Measurements from ENCODE around the gene STK4.

Gene STK4

DNA sequence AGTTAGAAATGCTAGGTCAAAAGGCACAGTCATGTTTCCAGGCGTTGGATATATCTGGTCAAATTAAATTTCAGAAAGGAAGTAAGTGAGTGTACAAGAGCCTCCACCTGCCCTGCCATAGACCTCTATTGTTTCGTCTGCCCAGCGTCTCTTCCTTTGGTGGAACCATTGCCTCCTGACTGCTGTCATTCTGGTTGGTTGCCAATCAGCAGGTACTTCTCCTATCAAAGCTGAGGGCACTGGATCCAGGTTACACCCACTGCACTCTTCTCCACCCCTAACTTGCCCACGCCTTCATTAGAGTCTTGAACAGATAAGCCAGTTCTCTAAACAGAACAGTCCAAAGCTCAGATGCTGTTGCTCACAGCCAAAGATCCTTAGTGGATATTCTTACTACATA lies 151.3 kb downstream of the STK4 start:
- no peak for DNase-seq

DNA sequence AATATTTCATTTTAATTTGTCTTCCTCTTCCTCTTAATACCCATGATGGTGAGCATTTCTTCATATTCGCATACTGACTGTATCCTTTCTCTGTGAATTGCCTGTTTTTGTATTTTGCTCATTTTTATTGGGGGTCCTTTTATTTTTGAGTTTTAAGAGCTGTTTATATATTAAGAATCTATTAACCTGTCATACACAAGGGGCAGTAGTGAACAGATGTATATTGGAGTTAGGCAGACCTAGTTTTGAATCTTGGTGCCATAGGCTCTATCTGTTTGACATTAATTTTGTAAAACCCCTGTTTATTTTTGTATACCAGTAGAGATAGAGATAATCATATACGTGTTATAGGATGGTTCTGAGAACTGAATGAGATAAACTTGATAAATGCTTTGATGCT lies 151.7 kb downstream of the STK4 start:
- no peak for DNase-seq

DNA sequence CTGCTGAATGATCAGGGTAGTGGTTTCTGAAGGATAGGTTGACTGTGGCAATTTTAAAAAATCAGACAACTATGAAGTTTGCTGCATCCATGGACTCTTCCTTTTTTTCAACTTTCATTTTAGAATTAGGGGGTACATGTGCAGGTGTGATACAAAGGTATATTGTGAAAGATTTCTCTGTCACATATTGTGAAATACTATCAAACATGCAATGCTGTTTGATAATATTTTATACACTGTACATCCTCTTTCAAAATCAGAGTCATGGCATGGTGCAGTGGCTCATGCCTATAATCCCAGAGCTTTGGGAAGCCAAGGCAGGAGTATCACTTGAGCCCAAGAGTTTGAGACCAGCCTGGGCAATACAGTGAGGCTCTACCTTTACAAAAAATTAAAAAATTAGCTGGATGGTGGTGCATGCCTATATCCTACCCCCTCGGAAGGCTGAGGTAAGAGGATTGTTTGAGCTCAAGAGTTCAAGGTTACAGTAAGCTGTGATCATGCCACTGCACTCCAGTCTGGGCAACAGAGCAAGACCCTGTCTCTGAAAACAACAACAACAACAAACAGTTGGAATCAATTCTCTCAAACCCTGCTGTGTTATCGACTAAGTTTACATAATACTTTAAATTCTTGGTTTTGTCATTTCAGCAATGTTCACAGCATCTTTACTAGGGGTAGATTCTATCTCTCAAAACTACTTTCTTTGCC lies 153.4 kb downstream of the STK4 start:
- no peak for DNase-seq

DNA sequence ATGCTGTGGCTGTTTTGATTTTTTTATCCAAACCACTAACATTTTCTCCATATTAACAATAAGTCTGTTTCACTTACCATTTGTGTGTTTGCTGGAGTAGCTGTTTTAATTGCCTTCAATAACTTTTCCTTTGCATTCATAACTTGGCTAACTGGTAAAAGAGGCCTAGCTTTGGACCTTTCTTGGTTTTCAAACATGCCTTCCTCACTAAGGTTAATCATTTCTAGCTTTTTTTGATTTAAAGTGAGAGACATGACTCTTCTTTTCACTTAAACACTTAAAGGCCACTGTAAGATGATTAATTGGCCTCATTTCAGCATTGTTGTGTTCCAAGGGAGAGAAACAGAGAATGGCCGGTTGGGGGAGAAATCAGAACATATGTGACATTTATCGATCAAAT lies 155.1 kb downstream of the STK4 start:
- DNase-seq = no peak

DNA sequence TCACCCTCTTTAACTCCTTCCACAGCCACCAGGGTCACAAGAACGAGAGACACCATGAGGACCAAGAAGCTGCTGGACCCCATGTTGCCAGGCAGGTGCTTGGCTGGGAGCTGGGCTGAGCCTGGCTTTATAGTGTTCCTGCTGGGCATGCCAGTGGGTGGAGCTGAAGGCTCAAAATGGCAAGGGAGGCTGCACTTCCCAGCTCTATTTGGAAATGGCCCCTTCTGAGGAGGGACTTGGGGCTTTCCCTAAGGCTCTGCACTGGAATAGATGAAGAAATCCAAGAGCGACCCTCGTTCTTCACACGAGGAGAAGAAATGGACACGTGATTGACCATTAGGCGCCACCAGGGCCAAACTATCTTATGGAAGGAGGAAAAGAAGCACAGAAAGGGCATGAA lies 158.1 kb downstream of the STK4 start, which contains the start of gene WFDC12:
Gene WFDC12, minus strand, starts transcription at position 101 of the 400 bp plus-strand sequence. Its CDS starts 18 bp downstream, at position 83.
- no peak for DNase-seq

DNA sequence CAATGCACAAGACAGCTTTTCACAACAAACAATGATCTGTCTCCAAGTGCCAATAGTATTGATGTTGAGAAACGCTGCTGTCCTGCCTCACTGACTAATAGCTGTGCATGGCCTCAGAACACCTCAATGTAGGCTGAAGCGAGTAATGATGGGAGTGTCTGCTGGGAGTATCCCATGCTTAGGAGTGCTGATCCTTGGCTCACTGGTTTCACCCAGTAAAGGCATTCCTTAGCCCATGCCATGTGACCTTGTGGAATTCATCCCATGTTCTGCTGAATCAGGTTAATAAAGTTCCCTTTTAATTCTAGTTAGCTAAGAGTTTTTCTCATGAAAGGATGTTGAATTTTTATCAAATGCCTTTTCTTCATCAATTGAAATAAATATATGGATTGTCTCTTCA lies 161.8 kb downstream of the STK4 start:
- DNase-seq = no peak
